Panc1 (cell line): ENCODE results near the gene MSH2.

ENCODE experiments used
- CTCF ChIP-seq: fragments of 450-650 bp; IDR thresholded peaks from 2 replicates; pipeline ENCODE4 v1.5.1; 2017; ENCODE audit warnings: mild to moderate bottlenecking
- POLR2AphosphoS5 ChIP-seq: IDR thresholded peaks from 2 replicates; pipeline ENCODE4 v1.6.1; 2012; ENCODE audit warnings: mild to moderate bottlenecking, low read depth, low read length, moderate library complexity
- TCF7L2 ChIP-seq: IDR thresholded peaks from 2 replicates; pipeline ENCODE4 v1.6.1; 2011; ENCODE audit warnings: mild to moderate bottlenecking, low read depth, low read length, inconsistent platforms

DNA sequence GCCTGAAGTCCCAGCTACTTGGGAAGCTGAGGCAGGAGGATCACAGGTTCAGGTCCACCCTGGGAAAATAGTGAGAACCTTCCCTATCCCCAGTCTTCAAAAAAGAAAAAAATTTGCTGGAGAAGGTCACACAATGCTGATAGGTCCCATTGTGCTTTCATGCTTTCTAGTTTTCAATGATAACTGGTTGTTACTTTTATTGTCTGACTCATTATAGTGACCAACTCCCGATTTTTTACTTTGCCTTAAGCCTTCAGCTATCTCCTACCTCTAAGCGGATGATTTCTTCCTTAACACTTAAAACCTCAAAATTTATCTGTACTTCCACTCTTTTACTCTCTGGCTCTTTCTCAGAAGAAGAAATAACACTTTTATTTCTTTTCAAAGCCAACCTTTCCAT lies 17.3 kb downstream of the MSH2 start:
- TF ChIP-seq CTCF (no peak), TCF7L2 (no peak), POLR2AphosphoS5 (no peak)
